Effector CD4-positive, alpha-beta T cell (primary cell): ENCODE measurements around the gene GPX4.
"Not testable (repeated sequence)": the region's sequence is repeated elsewhere in the genome, so short reads cannot be mapped to it uniquely, and the experiment has no call there.

ENCODE experiments used
- DNase-seq: peaks from one replicate; pipeline ENCODE4 v3.0.0-alpha.2; 2020

The GPX4 gene

DNA sequence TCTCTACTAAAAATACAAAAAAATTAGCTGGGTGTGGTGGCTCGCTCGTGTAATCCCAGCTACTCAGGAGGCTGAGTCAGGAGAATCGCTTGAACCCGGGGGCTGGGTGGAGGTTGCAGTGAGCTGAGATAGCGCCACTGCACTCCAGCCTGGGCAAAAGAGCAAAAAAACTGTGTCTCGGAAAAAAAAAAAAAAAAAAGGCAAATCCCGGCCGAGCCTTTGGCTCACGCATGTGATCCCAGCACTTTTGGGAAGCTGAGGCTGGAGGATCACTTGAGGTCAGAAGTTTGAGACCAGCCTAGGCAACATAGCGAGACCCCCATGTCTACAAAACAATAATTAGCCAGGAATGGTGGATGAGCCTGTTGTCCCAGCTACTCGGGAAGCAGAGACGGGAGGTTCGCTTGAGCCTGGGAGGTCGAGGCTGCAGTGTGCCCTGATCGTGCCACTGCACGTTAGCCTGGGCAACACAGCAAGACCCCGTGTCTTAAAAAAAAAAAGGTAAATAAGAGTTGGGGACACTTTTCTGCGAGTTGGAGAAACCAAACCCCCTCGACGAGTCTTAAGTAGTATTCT lies 574 bp upstream of the GPX4 start:
- DNase-seq: no peak

DNA sequence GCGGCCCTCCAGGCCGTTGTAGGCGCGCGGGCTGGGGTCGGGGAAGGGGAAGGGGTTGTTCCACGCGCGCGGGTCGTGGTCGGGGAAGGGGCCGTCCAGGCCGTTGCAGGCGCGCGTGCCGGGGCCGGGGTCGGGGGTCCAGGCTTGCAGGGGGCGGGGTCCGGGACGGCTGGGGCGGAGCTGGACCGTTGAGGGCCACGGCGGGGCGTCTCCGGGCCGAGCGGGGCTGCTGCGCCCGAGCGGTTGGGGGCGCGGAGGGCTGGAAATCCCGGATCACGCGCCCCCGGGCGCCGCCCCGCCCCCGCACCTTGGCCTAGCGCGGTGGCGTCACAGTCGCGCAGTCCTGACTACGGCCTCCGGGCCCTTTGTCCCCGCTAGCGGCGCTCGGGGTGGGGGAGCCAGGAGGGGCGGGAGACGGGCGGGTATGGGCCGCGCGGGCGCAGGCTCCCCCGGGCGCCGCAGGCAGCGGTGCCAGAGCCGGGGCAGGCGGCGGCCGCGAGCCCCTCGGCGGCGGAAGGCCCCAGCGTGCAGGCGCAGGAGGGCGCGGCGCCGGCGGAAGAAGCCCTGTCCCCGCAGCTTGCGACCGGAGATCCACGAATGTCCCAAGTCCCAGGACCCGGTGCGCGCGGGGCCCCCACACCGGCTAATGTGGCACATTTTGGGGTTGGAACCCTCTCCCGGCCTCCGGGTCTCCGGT lies 665 bp downstream of the GPX4 start:
- DNase-seq: peak; percentile 72

DNA sequence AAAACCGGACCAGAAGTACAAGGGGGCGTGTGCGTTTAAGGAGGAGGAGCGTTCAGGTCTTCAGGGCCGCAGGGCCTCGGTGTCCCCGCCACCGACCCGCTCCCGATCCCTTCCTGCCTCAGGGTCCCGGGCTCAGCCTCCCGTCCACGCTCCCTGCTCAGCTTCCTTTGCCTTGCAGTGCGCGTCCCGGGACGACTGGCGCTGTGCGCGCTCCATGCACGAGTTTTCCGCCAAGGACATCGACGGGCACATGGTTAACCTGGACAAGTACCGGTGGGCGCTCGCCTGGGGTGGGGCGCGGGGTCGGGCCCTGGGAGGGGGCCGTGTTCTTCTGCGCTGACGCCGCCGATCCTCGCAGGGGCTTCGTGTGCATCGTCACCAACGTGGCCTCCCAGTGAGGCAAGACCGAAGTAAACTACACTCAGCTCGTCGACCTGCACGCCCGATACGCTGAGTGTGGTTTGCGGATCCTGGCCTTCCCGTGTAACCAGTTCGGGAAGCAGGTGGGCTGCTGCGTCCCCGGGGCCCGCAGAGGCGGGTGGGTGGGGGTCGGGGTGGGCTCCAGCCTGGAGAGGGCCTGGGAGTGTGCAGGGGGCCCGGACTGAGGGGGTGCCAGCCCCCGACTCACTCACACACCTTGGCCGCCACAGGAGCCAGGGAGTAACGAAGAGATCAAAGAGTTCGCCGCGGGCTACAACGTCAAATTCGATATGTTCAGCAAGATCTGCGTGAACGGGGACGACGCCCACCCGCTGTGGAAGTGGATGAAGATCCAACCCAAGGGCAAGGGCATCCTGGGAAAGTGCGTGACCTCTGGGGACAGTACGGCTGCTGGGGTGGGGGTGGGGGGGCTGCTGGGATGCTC lies 1.4 kb downstream of the GPX4 start:
- DNase-seq: no peak

DNA sequence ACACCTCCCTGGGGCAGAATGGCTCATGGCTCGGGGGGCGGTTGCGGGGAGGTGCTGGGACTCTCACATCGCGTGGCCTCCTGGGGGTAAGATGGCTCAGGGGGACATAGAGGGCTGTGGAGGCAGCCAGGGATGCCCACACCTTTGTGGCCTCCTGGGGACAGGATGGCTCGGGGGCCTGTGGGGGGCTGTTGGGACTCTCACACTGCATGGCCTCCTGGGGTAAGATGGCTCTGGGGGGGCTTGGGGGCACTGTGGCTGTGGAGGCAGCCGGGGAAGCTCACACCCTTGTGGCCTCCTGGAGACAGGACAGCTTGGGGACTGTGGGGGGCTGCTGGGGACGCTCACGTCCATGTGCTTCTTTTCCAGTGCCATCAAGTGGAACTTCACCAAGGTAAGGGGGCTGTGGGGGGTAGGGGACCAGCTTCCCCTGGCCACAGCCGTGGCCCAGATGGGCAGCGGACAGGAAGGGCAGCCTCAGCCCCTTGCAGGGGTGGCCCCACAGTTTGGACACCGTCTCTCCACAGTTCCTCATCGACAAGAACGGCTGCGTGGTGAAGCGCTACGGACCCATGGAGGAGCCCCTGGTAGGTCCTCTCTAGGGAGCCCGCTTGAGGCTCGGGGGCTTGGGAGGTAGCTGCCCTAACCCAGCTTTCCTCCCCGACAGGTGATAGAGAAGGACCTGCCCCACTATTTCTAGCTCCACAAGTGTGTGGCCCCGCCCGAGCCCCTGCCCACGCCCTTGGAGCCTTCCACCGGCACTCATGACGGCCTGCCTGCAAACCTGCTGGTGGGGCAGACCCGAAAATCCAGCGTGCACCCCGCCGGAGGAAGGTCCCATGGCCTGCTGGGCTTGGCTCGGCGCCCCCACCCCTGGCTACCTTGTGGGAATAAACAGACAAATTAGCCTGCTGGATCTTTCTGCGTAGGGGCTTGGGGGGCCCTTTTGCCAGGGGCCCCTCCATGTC lies 2.4 kb downstream of the GPX4 start:
- no peak for DNase-seq

- no peak for DNase-seq
These were observed 3.3 kb downstream of the GPX4 start for GRCh38 chr19:1106841-1107660.

DNA sequence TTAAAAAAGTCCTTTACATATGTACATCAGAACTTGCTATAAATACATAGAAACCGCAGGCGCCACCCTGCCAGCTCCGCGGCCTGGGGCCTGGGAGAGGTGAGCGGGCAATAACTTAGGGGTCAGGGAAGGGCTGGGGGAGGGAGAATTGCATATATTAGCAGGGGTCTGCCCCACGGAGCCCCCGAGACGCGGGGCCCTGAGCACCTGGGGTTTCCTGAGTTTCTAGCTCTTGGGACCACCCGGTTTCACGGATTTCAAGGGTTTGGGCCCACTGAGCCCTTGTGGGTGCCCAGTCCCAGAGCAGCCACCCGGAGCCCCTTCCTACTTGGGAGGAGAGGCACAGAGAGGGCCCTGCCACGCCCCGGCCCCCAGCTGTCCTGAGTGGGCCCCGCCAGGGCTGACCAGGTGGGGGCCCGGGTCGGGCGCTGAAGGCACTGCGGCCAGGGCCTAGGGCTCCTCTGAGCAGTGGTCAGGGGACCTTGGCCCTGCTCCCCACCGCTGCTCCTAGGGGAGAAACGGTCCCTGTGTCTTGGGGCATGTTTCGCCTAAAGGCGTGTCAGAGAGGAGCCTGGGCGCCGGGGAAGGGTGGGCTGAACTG lies 4.0 kb downstream of the GPX4 start:
- no peak for DNase-seq

GRCh38 chr19:1108291-1109031 lies 4.7 kb downstream of the GPX4 start:
- DNase-seq: no peak

GRCh38 chr19:1109032-1109551 lies 5.3 kb downstream of the GPX4 start:
- no peak for DNase-seq

- no peak for DNase-seq
These were observed 6.2 kb downstream of the GPX4 start for GRCh38 chr19:1109697-1110671.

- DNase-seq: no peak
These were observed 7.2 kb downstream of the GPX4 start for GRCh38 chr19:1110809-1111640.

DNA sequence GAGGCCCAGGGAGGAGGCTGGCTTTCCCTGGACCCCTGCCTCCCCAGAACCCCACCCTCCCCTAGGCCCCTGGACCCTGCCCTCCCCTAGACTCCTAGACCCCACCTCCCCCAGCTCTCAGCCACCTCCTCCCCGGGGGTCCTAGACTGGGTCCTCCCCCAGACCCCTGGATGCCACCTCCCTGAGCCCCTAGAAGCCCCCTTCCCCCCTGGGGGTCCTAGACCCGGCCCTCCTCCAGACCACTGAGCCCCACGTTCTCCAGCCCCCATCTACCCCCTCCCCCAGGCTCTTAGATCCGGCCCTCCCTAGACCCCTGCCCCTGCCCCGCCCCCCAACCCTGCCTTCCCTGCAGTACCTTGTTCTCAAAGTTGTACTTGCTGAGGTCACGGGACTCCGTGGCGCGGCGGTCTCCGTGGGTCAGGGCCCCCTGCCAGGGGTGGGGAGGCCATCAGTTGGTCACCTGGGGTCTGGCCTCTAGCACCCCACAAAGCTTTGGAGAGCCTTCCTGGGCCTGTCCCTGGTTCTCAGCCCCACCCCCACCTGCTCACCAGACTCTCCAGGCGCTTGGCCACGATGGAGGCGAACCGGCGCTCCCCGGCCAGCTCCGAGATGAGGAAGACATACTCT lies 8.0 kb downstream of the GPX4 start:
- DNase-seq: no peak

DNA sequence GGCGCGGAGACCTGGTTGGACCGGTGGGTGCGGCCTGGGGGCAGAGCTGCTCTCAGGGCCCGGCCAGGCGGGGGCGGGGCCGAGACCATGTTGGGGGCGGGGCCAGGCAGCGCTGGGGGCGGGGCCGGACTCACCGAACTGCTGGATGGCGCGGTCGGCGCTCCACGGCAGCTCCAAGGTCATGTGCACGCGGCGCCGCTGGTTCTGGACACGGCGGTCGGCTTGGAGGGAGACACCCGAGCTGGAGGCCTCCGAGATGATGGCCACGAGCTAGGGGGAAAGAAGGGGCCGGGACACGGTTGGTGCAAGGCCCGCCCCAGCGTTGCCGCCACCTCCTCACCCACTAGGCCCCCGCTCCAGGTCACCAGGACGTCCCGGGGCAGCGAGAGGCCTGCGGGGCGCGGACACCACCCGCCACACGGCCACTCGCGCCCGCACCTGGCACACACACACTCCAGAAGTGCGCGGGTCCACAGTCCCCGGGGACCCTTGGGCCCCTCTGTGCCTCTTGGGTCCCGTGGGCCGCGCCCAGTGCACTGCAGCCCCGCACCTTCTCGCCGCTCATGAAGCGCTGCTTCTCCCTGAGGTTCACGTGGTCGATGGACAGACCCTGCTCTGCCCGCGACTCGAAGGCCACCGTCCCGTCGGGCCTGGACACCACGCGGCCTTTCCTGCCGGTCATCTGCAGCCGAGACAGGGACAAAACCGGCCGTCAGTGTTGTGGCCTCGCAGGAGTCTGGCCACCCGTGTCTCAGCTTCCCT lies 8.7 kb downstream of the GPX4 start:
- DNase-seq: no peak

DNA sequence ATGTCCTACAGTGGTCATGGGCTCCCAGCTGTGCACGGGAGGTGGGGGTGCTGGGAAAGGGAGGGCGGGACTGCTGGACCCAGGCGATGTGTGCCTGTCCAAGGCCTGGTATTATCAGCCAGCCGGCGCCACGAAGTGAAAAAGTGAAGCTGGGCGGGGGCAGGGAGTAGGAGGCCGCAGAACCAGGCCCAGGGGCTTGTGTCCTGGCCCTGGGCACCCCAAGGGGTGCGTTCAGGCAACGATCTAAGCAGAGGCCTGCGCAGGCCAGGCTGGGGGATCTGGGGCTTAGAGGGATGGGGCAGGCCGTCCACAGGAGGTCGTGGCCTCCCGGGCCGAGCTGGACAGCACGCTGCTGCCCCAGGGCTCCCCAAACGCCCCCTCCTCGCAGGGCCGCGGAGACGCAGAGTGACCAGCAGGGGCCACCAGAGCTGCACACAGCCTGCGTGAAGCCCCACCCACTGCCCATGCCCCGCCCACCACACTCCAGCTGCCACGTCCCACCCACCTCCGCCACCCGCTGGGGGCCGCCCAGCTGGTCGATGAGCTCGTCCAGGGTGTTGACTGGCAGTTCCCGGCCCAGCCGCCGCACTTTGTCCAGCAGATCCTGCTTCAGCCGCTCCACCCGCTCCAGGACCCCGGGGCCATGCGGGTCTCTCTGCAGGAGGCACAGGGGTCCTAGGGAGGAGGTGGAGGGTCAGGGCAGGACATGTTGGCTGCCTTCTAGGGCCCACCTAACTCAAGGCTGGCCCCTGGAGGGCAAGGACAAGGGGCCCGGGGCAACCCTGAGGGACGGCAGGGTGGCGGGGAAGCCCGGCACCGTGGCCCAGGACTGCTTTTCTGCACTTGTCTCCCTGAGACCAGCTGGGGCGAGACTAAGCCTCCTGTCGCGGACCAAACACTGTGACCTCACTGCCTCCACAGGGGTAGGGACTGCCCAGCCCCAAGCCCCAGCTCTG lies 9.5 kb downstream of the GPX4 start:
- DNase-seq: peak; percentile 73

GRCh38 chr19:1113986-1114483 lies 10.2 kb downstream of the GPX4 start:
- no peak for DNase-seq

DNA sequence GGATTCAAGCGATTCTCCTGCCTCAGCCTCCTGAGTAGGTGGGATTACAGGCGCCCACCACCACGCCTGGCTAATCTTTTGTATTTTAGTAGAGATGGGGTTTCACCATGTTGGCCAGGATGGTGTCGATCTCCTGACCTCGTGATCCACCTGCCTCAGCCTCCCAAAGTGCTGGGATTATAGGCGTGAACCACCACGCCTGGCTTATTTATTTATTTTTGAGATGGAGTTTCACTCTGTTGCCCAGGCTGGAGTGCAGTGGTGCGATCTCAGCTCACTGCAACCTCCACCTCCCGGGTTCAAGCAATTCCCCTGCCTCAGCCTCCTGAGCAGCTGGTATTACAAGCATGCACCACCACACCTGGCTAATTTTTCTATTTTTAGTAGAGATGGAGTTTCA lies 10.9 kb downstream of the GPX4 start:
- not testable (repeated sequence) for DNase-seq
